ENCODE measurements around the gene VSTM2B.

VSTM2B gene

GRCh38 chr19:29515233-29515619 lies 10.6 kb upstream of the VSTM2B start:
- DNase-seq = no peak

GRCh38 chr19:29515706-29516357 lies 10.0 kb upstream of the VSTM2B start:
- DNase-seq = no peak

GRCh38 chr19:29516358-29516725 lies 9.5 kb upstream of the VSTM2B start:
- no peak for DNase-seq

GRCh38 chr19:29516821-29517395 lies 8.9 kb upstream of the VSTM2B start:
- DNase-seq = no peak

GRCh38 chr19:29517412-29517811 lies 8.4 kb upstream of the VSTM2B start:
- no peak for DNase-seq

- no peak for DNase-seq
Measured at GRCh38 chr19:29517946-29518345, 7.8 kb upstream of the VSTM2B start.

GRCh38 chr19:29519146-29519545 lies 6.6 kb upstream of the VSTM2B start:
- no peak for DNase-seq

GRCh38 chr19:29519931-29520330 lies 5.9 kb upstream of the VSTM2B start:
- DNase-seq = no peak

- peak in 7 of 56 donors; percentile 21 to 44 (median 28) for DNase-seq
Measured at GRCh38 chr19:29520390-29520789, 5.4 kb upstream of the VSTM2B start.

GRCh38 chr19:29521291-29522075 lies 4.3 kb upstream of the VSTM2B start:
- no peak for DNase-seq

GRCh38 chr19:29523568-29523967 lies 2.2 kb upstream of the VSTM2B start:
- DNase-seq = no peak

GRCh38 chr19:29524201-29524911 lies 1.4 kb upstream of the VSTM2B start:
- DNase-seq = peak in 41 of 56 donors; percentile 19 to 74 (median 60)

- DNase-seq = peak in 40 of 56 donors; percentile 35 to 79 (median 62)
Measured at GRCh38 chr19:29524912-29525831, 622 bp upstream of the VSTM2B start.

GRCh38 chr19:29526730-29527499 lies 1.1 kb downstream of the VSTM2B start:
- peak in 28 of 56 donors; percentile 11 to 69 (median 42) for DNase-seq

GRCh38 chr19:29527500-29528328 lies 1.9 kb downstream of the VSTM2B start:
- peak in 3 of 56 donors; percentile 12 to 64 (median 26) for DNase-seq

GRCh38 chr19:29528350-29528945 lies 2.7 kb downstream of the VSTM2B start:
- DNase-seq = peak in 49 of 56 donors; percentile 34 to 87 (median 65)

- no peak for DNase-seq
Measured at GRCh38 chr19:29528946-29529645, 3.3 kb downstream of the VSTM2B start.

Data from nucleus accumbens (tissue), 56 donors.